Breast epithelium (tissue), 4 donors: ENCODE data around the gene MR1. TPM values are rescaled to one million over a fixed set of nuclear protein-coding genes. Genes with fewer than 3 reads are reported as not detected.

Experiments
- DNase-seq, 2 donors: peaks; one replicate each; pipeline ENCODE4 v3.0.0-alpha.2; 2019; ENCODE audit warnings: low spot score in 2 of 2
- H3K27ac ChIP-seq, 2 donors: fragments of 200-600 bp; sonication (generic) in 1 of 2; one replicate each; pipeline ENCODE4 v1.5.1; 2016 to 2019; ENCODE audit warnings: mild to moderate bottlenecking in 1 of 2
- H3K27me3 ChIP-seq, 2 donors: fragments of 200-600 bp; sonication (generic) in 1 of 2; one replicate each; pipeline versions ENCODE4 v1.5.1 to v1.6.0; 2017 to 2019; ENCODE audit warnings: control low read depth in 1 of 2, mild to moderate bottlenecking in 1 of 2
- H3K36me3 ChIP-seq: fragments of 200-600 bp; one replicate; pipeline ENCODE4 v1.5.1; 2019
- H3K4me1 ChIP-seq, 2 donors: fragments of 200-600 bp; sonication (generic); one replicate each; pipeline ENCODE4 v1.5.1; 2016 to 2019; ENCODE audit warnings: control low read depth in 1 of 2
- H3K4me3 ChIP-seq, 3 donors: fragments of 200-600 bp; sonication (generic); 1 replicate in 2 of 3; 2 replicates in 1 of 3; pipeline ENCODE4 v1.5.1; 2016 to 2019; ENCODE audit warnings: mild to moderate bottlenecking in 3 of 3, moderate library complexity in 2 of 3
- H3K9me3 ChIP-seq, 2 donors: fragments of 200-600 bp; sonication (generic) in 1 of 2; one replicate each; pipeline ENCODE4 v1.5.1; 2016 to 2019; ENCODE audit warnings: control low read depth in 1 of 2
- CTCF ChIP-seq, 3 donors: fragments of 450-650 bp; IDR thresholded peaks; one replicate each; pipeline ENCODE4 v1.5.1; 2016 to 2017; ENCODE audit warnings: antibody characterized with exemption in 3 of 3, mild to moderate bottlenecking in 3 of 3, moderate library complexity in 3 of 3
- POLR2A ChIP-seq: fragments of 450-650 bp; IDR thresholded peaks from one replicate; pipeline ENCODE4 v1.6.1; 2016; ENCODE audit warnings: antibody characterized with exemption, mild to moderate bottlenecking, moderate library complexity
- POLR2AphosphoS5 ChIP-seq, 3 donors: sonication (generic); formaldehyde crosslinking; IDR thresholded peaks; one replicate each; pipeline ENCODE4 v1.6.1; 2017; ENCODE audit warnings: antibody characterized with exemption in 3 of 3
- intact Hi-C: fragments of 100-400 bp; cut with DNase I; formaldehyde crosslinking; loops from one replicate; pipeline ENCODE4 v1.15.1; 2023; ENCODE audit warnings: low total_unique reads
- total RNA-seq, 3 donors: library from RNA; depleted of rRNA; stranded (reverse); fragments of >200 nt; gene quantifications; one replicate each; pipeline ENCODE4 v1.1.0, GENCODE V29; 2016

Gene MR1
- total RNA-seq, 3 donors from 2014 or later: 12.8 to 23.4 (median 15.2) TPM

- TF ChIP-seq POLR2AphosphoS5 (IDR thresholded peaks at IDR 0.05) (no peak), CTCF (IDR thresholded peaks at IDR 0.05) (no peak), POLR2A (no peak)
- H3K4me1 ChIP-seq: peaks cover 0 to 5% of the 10 kb centered on the region in 2 donors
- H3K27me3 ChIP-seq: peaks cover 0 to 3% of the 10 kb centered on the region in 2 donors
- no peak overlapping the region for H3K27ac ChIP-seq
- H3K9me3 ChIP-seq: no peaks in the 10 kb centered on the region
- no peak overlapping the region for H3K4me3 ChIP-seq
- no peak for DNase-seq
- intact Hi-C loops: no loop called here
- H3K36me3 ChIP-seq: no peaks in the 10 kb centered on the region
These were observed 14.7 kb upstream of the MR1 start for GRCh38 chr1:181018901-181019681.

- no peaks in the 10 kb centered on the region for H3K36me3 ChIP-seq
- H3K4me1 ChIP-seq: peaks cover 0 to 5% of the 10 kb centered on the region in 2 donors
- peak overlapping the region in 2 of 3 donors; percentile 89 to 94 for H3K4me3 ChIP-seq
- intact Hi-C loops: no loop called here
- peak overlapping the region in 1 of 2 donors; percentile 85 for H3K27ac ChIP-seq
- peaks cover 0 to 3% of the 10 kb centered on the region in 2 donors for H3K27me3 ChIP-seq
- no peak for DNase-seq
- TF ChIP-seq POLR2A (no peak), CTCF (IDR thresholded peaks at IDR 0.05) (no peak), POLR2AphosphoS5 (IDR thresholded peaks at IDR 0.05) (no peak)
- H3K9me3 ChIP-seq: no peaks in the 10 kb centered on the region
These were observed 12.6 kb upstream of the MR1 start for GRCh38 chr1:181021159-181021558.

GRCh38 chr1:181021811-181022434 lies 11.9 kb upstream of the MR1 start:
- intact Hi-C loops: no loop called here
- Histone ChIP-seq H3K27me3 (peaks cover 0 to 3% of the 10 kb centered on the region in 2 donors), H3K9me3 (no peaks in the 10 kb centered on the region), H3K4me3 (peak overlapping the region; percentile 84 to 94 (median 89)), H3K27ac (peak overlapping the region; percentile 85 to 95), H3K4me1 (peaks cover 0 to 5% of the 10 kb centered on the region in 2 donors), H3K36me3 (no peaks in the 10 kb centered on the region)
- TF ChIP-seq POLR2AphosphoS5 (IDR thresholded peaks at IDR 0.05): no peak
- no peak for TF ChIP-seq CTCF (IDR thresholded peaks at IDR 0.05)
- no peak for TF ChIP-seq POLR2A
- DNase-seq: peak; percentile 51 to 60

GRCh38 chr1:181023265-181024057 lies 10.3 kb upstream of the MR1 start:
- Histone ChIP-seq H3K27me3 (peaks cover 0 to 3% of the 10 kb centered on the region in 2 donors), H3K9me3 (no peaks in the 10 kb centered on the region), H3K27ac (peak overlapping the region; percentile 85 to 95), H3K4me3 (peak overlapping the region; percentile 3 to 94 (median 89)), H3K36me3 (no peaks in the 10 kb centered on the region), H3K4me1 (peaks cover 0 to 5% of the 10 kb centered on the region in 2 donors)
- no peak for TF ChIP-seq POLR2AphosphoS5 (IDR thresholded peaks at IDR 0.05)
- no peak for TF ChIP-seq CTCF (IDR thresholded peaks at IDR 0.05)
- no peak for TF ChIP-seq POLR2A
- no peak for DNase-seq
- intact Hi-C loops: no loop called here
